Neuronal stem cell (in vitro differentiated cells): ENCODE measurements around the gene COMMD1.

Experiments used
- DNase-seq: peaks from one replicate; pipeline ENCODE4 v3.0.0-alpha.2; 2013; ENCODE audit warnings: low spot score
- H2AFZ ChIP-seq: one replicate; pipeline ENCODE4 v1.6.1; 2013; ENCODE audit warnings: mild to moderate bottlenecking, low read length, inconsistent platforms
- H2AK5ac ChIP-seq: 2 replicates; pipeline ENCODE4 v1.6.1; 2013; ENCODE audit warnings: low read depth, mild to moderate bottlenecking, inconsistent platforms, low read length, moderate library complexity, mixed read lengths
- H2BK120ac ChIP-seq: 2 replicates; pipeline ENCODE4 v1.6.1; 2013; ENCODE audit warnings: low read depth, mild to moderate bottlenecking, inconsistent platforms, low read length, moderate library complexity, mixed read lengths
- H2BK12ac ChIP-seq: one replicate; pipeline ENCODE4 v1.6.1; 2013; ENCODE audit warnings: low read length, inconsistent platforms
- H2BK15ac ChIP-seq: 2 replicates; pipeline ENCODE4 v1.6.1; 2013; ENCODE audit warnings: mild to moderate bottlenecking, low read length, inconsistent platforms, mixed read lengths
- H2BK5ac ChIP-seq: one replicate; pipeline ENCODE4 v1.6.1; 2013; ENCODE audit warnings: inconsistent platforms, mild to moderate bottlenecking, low read length, moderate library complexity
- H3K14ac ChIP-seq: one replicate; pipeline ENCODE4 v1.6.1; 2013; ENCODE audit warnings: low read length, inconsistent platforms
- H3K18ac ChIP-seq: 2 replicates; pipeline ENCODE4 v1.6.1; 2013; ENCODE audit warnings: low read length, inconsistent platforms
- H3K23ac ChIP-seq: 2 replicates; pipeline ENCODE4 v1.6.1; 2013; ENCODE audit warnings: low read depth, mild to moderate bottlenecking, mixed read lengths, low read length, inconsistent platforms; ENCODE audit not compliant: poor library complexity
- H3K27ac ChIP-seq: replicated peaks from 3 replicates; pipeline ENCODE4 v1.5.1; 2013; ENCODE audit warnings: low read length, inconsistent platforms
- H3K27me3 ChIP-seq, 3 experiments: 2 replicates each; pipeline ENCODE4 v1.6.1; 2013; ENCODE audit warnings: low read length in 3 of 3, mild to moderate bottlenecking in 2 of 3, inconsistent platforms in 1 of 3, low read depth in 1 of 3, mixed read lengths in 1 of 3, moderate library complexity in 1 of 3; ENCODE audit not compliant: control insufficient read depth in 3 of 3, insufficient read depth in 3 of 3
- H3K36me3 ChIP-seq, 2 donors: replicated peaks in 1 of 2; 2 replicates each; pipeline ENCODE4 v1.6.1; 2013; ENCODE audit warnings: low read length in 2 of 2; ENCODE audit not compliant: control insufficient read depth in 2 of 2, insufficient read depth in 2 of 2
- H3K4ac ChIP-seq: 2 replicates; pipeline ENCODE4 v1.6.1; 2013; ENCODE audit warnings: inconsistent platforms, mild to moderate bottlenecking, low read length, moderate library complexity
- H3K4me1 ChIP-seq, 2 donors: 1 replicate in 1 of 2; 2 replicates in 1 of 2; pipeline ENCODE4 v1.6.1; 2013; ENCODE audit warnings: low read length in 2 of 2, low read depth in 1 of 2; ENCODE audit not compliant: control insufficient read depth in 2 of 2, insufficient read depth in 1 of 2
- H3K4me2 ChIP-seq: one replicate; pipeline ENCODE4 v1.6.1; 2013; ENCODE audit warnings: mild to moderate bottlenecking, low read length, inconsistent platforms; ENCODE audit not compliant: insufficient read depth, poor library complexity, severe bottlenecking
- H3K4me3 ChIP-seq, 2 donors: 2 replicates each; pipeline ENCODE4 v1.5.1; 2013; ENCODE audit warnings: low read length in 2 of 2, mild to moderate bottlenecking in 2 of 2, inconsistent platforms in 1 of 2, moderate library complexity in 1 of 2
- H3K79me1 ChIP-seq: one replicate; pipeline ENCODE4 v1.6.1; 2013; ENCODE audit warnings: low read depth, mild to moderate bottlenecking, inconsistent platforms, low read length, moderate library complexity
- H3K9ac ChIP-seq: one replicate; pipeline ENCODE4 v1.6.1; 2013; ENCODE audit warnings: mild to moderate bottlenecking, low read depth, low read length, inconsistent platforms; ENCODE audit not compliant: poor library complexity
- H3K9me3 ChIP-seq, 2 donors: replicated peaks in 1 of 2; 2 replicates each; pipeline versions ENCODE3 to v1.6.1; 2013; ENCODE audit warnings: low read length in 2 of 2, mild to moderate bottlenecking in 2 of 2, inconsistent platforms in 1 of 2, low read depth in 1 of 2, mixed read lengths in 1 of 2, moderate library complexity in 1 of 2; ENCODE audit not compliant: control insufficient read depth in 2 of 2, insufficient read depth in 1 of 2
- H4K8ac ChIP-seq: one replicate; pipeline ENCODE4 v1.6.1; 2013; ENCODE audit warnings: low read depth, mild to moderate bottlenecking, inconsistent platforms, low read length, moderate library complexity
- H4K91ac ChIP-seq: one replicate; pipeline ENCODE4 v1.6.1; 2013; ENCODE audit warnings: low read length, low read depth, mild to moderate bottlenecking, inconsistent platforms; ENCODE audit not compliant: poor library complexity
- WGBS, 2 donors: extraction: QIAGEN DNeasy Blood & Tissue Kit; methylation state at CpG; one replicate each; pipeline ENCODE4 v1.1.7; 2013; ENCODE audit warnings: missing lambda C conversion rate in 2 of 2, mixed read lengths in 1 of 2; ENCODE audit not compliant: insufficient read length in 2 of 2, insufficient replicate concordance in 1 of 2; ENCODE audit errors: extremely low coverage in 2 of 2; 5-methylcytosine and 5-hydroxymethylcytosine counted together

The COMMD1 gene

GRCh38 chr2:62016957-62017356 lies 111.5 kb downstream of the COMMD1 start:
- H2AK5ac ChIP-seq: no peak overlapping the region
- no peak for DNase-seq

GRCh38 chr2:62029910-62030309 lies 124.4 kb downstream of the COMMD1 start:
- no peak overlapping the region for H3K9ac ChIP-seq
- no peaks in the 10 kb centered on the region for H3K36me3 ChIP-seq
- H2BK5ac ChIP-seq: no peak overlapping the region
- H3K9me3 ChIP-seq: no peaks in the 10 kb centered on the region
- no peak overlapping the region for H2AK5ac ChIP-seq
- no peak overlapping the region for H3K18ac ChIP-seq
- H3K27ac ChIP-seq: no peak overlapping the region
- H3K14ac ChIP-seq: no peak overlapping the region
- no peak overlapping the region for H3K4me2 ChIP-seq
- no peak overlapping the region for H3K23ac ChIP-seq
- H3K79me1 ChIP-seq: no peaks in the 10 kb centered on the region
- H3K27me3 ChIP-seq: no peaks in the 10 kb centered on the region
- H2AFZ ChIP-seq: no peak overlapping the region
- H2BK12ac ChIP-seq: no peak overlapping the region
- H2BK120ac ChIP-seq: no peak overlapping the region
- no peaks in the 10 kb centered on the region for H3K4me1 ChIP-seq
- no peak overlapping the region for H2BK15ac ChIP-seq
- DNase-seq: no peak
- no peak overlapping the region for H3K4ac ChIP-seq
- H4K8ac ChIP-seq: no peak overlapping the region
- WGBS, 2 donors: no CpG with 5 or more reads among the region's 3 CpGs
- H4K91ac ChIP-seq: no peak overlapping the region
- H3K4me3 ChIP-seq: no peak overlapping the region

More at GRCh38 chr2:62016957-62017356, 111.5 kb downstream of the COMMD1 start:
- Histone ChIP-seq H3K27ac (no peak overlapping the region), H2AFZ (no peak overlapping the region), H3K9me3 (no peaks in the 10 kb centered on the region), H4K8ac (no peak overlapping the region), H3K79me1 (no peaks in the 10 kb centered on the region), H3K27me3 (no peaks in the 10 kb centered on the region), H2BK15ac (no peak overlapping the region), H3K9ac (no peak overlapping the region), H3K18ac (no peak overlapping the region), H3K4ac (no peak overlapping the region), H4K91ac (no peak overlapping the region), H2BK12ac (no peak overlapping the region), H2BK5ac (no peak overlapping the region), H3K4me1 (no peaks in the 10 kb centered on the region), H3K4me3 (no peak overlapping the region), H3K14ac (no peak overlapping the region), H3K23ac (no peak overlapping the region), H3K4me2 (no peak overlapping the region), H3K36me3 (no peaks in the 10 kb centered on the region), H2BK120ac (no peak overlapping the region)
- no CpG with 5 or more reads among the region's 1 CpG for WGBS, 2 donors

GRCh38 chr2:62030902-62031301 lies 125.4 kb downstream of the COMMD1 start:
- no peaks in the 10 kb centered on the region for H3K27me3 ChIP-seq
- no peak overlapping the region for H2BK5ac ChIP-seq
- H3K9ac ChIP-seq: no peak overlapping the region
- no peak overlapping the region for H3K23ac ChIP-seq
- H2BK15ac ChIP-seq: no peak overlapping the region
- no peak overlapping the region for H4K8ac ChIP-seq
- H2AK5ac ChIP-seq: no peak overlapping the region
- no peaks in the 10 kb centered on the region for H3K4me1 ChIP-seq
- H3K18ac ChIP-seq: no peak overlapping the region
- H3K4me3 ChIP-seq: no peak overlapping the region
- H3K36me3 ChIP-seq: no peaks in the 10 kb centered on the region
- no peak overlapping the region for H3K14ac ChIP-seq
- no peak overlapping the region for H3K27ac ChIP-seq
- H4K91ac ChIP-seq: no peak overlapping the region
- no peaks in the 10 kb centered on the region for H3K9me3 ChIP-seq
- H3K4me2 ChIP-seq: no peak overlapping the region
- H2BK120ac ChIP-seq: no peak overlapping the region
- no peak overlapping the region for H2BK12ac ChIP-seq
- no peak for DNase-seq
- H3K79me1 ChIP-seq: no peaks in the 10 kb centered on the region
- H2AFZ ChIP-seq: no peak overlapping the region
- no peak overlapping the region for H3K4ac ChIP-seq

GRCh38 chr2:62032096-62032495 lies 126.6 kb downstream of the COMMD1 start:
- Histone ChIP-seq H3K4me3 (no peak overlapping the region), H3K23ac (no peak overlapping the region), H4K91ac (no peak overlapping the region), H2BK12ac (no peak overlapping the region), H4K8ac (no peak overlapping the region), H2BK15ac (no peak overlapping the region), H2BK120ac (no peak overlapping the region), H3K4ac (no peak overlapping the region), H3K9ac (no peak overlapping the region), H3K9me3 (no peaks in the 10 kb centered on the region), H3K4me2 (no peak overlapping the region), H2AK5ac (no peak overlapping the region), H3K79me1 (no peaks in the 10 kb centered on the region), H2AFZ (no peak overlapping the region), H3K14ac (no peak overlapping the region), H3K18ac (no peak overlapping the region), H3K4me1 (no peaks in the 10 kb centered on the region), H3K36me3 (no peaks in the 10 kb centered on the region), H3K27ac (no peak overlapping the region), H3K27me3 (no peaks in the 10 kb centered on the region), H2BK5ac (no peak overlapping the region)
- no peak for DNase-seq
- WGBS, 2 donors: no CpG with 5 or more reads among the region's 5 CpGs
